Mammary epithelial cell (primary cell): ENCODE measurements around the gene PDE4A.
"Not testable (repeated sequence)": the region's sequence is repeated elsewhere in the genome, so short reads cannot be mapped to it uniquely, and the experiment has no call there.

Source experiments
- CTCF ChIP-seq, 2 donors: IDR thresholded peaks in 1 of 2; conservative IDR thresholded peaks in 1 of 2; 2 replicates each; pipeline ENCODE4 v1.5.1; 2011 to 2012; ENCODE audit warnings: inconsistent platforms in 2 of 2, low read length in 2 of 2, mild to moderate bottlenecking in 2 of 2, control low read depth in 1 of 2, low read depth in 1 of 2; ENCODE audit not compliant: insufficient read depth in 1 of 2; ENCODE audit errors: extremely low read depth in 1 of 2
- EZH2 ChIP-seq: IDR thresholded peaks from 2 replicates; pipeline ENCODE4 v1.6.1; 2012; ENCODE audit warnings: low read length, inconsistent platforms, borderline replicate concordance

GRCh38 chr19:10399340-10399739, 21.0 kb upstream of the PDE4A start:
- not testable (repeated sequence) for TF ChIP-seq CTCF (conservative IDR thresholded peaks at IDR 0.05 in 1 of 2, IDR thresholded peaks at IDR 0.05 in 1 of 2; ENCODE audit: extremely low read depth in 1 of 2, insufficient read depth in 1 of 2, low read depth in 1 of 2, low read length in 2 of 2); EZH2
